Epithelial cell of umbilical artery (primary cell): ENCODE data around the gene RACK1. TPM values are rescaled to one million over a fixed set of nuclear protein-coding genes. Genes with fewer than 3 reads are reported as not detected.

Source experiments
- total RNA-seq: library from RNA; depleted of rRNA; stranded (reverse); fragments of >200 nt; gene quantifications from 2 replicates; pipeline ENCODE4 v1.2.3, GENCODE V29; 2014

Gene RACK1
- 2,767 and 4,648 TPM in 2 replicates for total RNA-seq

DNA sequence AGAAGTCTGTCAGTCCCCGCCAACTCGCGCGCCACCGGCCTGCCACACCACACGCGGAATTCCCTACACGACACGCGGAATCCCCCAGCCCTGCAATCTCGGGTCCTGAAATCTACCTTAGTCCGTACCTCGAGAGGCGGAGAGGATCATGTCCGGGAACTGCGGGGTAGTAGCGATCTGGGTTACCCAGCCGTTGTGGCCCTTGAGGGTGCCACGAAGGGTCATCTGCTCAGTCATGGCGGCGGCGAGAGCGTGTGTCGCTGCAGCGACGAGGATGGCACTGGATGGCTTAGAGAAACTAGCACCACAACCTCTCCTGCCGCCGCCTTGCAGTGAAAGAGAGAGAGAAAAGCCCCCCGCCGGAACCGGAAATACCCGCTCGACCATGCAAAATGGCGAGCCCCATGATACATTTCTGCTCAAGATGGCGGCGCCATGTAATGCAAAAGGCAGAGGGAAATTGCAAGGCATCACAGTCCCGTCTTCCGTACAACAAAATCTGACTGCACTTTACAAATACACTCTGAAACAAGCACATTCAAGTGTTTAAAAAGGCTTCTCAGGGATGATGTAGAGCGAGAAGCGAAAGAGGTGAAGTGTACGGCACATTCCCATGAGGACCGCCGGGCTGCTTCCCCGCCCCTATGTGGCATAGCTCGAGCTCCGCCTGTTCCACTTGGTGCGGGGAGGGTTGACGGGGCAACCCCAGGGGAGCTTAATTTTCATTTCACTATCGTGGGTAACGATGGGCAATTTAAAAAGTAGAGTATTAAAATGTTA lies at the start of gene RACK1:
TSS of gene RACK1 (minus strand) at position 343 of the 780 bp plus-strand sequence. CDS start at position 237, 106 bp downstream.

DNA sequence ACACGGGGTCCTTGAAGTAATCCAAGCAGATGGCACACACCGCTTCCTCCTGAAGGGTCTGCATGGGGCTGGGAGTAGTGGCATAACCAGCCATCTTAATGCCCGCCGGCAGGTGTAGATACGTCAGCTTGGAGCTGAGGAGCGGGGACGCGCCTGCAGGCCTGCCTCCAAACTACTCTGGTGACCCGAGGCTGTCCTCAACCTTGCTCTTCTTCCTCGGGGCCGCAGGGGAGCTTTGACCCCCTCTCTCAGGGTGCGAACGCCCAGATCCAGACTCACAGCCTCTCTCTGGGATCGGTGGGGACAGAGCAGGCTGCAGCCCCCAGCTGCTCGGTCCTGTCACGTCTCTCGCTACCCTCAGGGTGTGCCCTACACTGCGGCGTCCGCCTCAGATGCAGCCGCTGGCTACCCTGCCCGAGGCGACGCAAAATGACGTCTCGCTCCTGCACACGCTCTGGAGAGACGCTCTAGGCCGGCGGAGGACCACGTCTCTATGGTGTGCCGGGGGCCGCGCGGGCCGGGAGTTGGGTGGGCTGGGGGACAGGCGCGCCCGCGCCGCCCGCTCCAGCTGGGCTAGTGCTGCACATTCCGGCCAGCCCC lies 17.1 kb upstream of the RACK1 start, which contains the start of gene TRIM52:
TSS of gene TRIM52 (minus strand) at position 424 of the 600 bp plus-strand sequence. CDS start at position 94, 330 bp downstream.

DNA sequence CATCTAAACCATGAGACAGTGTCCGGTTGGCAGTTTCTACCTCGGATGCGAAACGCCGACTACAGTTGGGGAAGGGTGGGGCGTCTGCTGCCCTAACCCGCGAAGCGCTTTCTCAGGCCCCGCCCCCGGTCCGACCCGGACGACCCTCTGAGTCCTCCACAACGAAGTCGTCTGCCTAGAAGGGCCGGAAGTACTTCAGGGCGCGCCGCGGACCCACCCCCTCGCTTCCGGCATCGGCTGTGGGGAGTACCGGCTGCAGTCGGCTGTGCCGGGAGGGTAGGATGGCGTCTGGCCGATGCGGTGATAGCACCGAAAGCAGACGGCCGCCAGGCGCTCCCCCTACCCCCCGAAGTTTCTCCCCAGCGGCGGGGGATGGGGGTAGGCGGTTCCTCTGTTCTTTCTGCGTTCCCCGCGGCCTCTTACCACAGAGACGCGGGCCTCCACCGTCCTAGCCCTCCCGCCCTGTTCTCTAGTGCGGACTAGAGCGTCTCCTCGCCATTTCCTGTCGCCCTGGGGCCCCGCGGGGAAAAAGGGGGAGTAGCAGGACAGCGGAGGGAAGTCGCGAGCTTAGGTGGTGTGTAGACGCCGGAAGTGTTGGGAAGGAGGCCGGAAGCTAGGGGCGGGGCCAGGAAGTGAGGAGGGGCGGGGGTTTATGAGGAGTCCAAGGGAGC lies 20.5 kb downstream of the RACK1 start, which contains the start of gene TRIM41:
TSS of gene TRIM41 (plus strand) at position 224 of the 671 bp plus-strand sequence. CDS start 719 bp downstream, outside the sequence.

DNA sequence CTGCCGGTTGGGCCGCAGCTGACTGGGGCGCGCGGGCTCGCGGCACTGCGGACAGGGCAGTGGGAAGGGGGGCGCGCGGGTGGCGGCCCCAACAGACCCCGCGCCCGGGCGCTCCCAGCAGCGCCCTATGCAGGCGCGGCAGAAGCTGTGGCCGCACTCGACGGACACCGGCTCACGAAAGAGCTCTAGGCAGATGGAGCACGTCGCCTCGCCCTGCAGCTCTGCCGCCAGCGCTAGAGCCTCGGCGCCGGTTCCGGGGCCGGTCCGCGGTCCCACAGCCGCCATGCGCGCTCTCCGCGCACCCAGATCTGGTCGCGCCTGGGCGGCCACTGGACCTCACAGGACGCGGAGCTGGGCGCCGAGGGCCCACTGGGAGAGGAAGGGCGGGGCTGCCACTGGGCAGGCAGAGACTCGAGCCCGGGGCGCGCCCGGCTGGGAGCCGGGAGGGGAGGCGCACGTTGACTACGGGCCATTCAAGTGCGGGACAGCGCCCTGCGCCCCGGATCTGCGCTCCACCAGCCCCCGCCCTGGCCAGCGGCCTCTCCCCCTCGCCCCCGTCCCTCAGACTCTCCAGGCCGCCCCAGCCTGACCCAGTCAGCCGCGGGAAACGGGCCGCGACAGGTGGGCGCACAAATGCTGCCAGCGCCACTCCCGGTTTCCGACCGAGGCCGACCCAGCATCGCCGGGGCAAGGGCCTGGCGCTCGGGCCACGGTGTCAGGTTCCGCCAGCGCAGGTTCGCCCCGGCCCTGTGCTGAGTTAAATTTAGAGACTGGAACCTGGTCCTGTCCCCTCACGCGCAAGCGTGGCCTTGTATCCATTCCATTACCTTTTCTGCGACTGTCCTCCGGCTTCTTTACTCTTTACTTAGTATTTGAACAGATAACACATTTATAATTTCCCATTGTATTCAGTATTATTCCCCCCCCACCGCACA lies 38.6 kb downstream of the RACK1 start, which contains the start of gene TRIM7:
TSS of gene TRIM7 (minus strand) at position 371 of the 935 bp plus-strand sequence. CDS start at position 285, 86 bp downstream.

Other genes starting within 250 kb of the RACK1 start
- gene BTNL9, start 203.6 kb downstream of the RACK1 start, total RNA-seq, result 0.32 TPM in 1 of 2 replicates, not detected in the other
- not detected in 2 replicates for gene OR2V1, start 112.7 kb downstream of the RACK1 start, total RNA-seq
- not detected in 2 replicates for gene OR2V2, start 96.3 kb downstream of the RACK1 start, total RNA-seq
- 14.3 and 14.6 TPM in 2 replicates for gene TRIM7, start 38.7 kb downstream of the RACK1 start, total RNA-seq
- 7.8 and 8.1 TPM in 2 replicates for gene TRIM41, start 20.6 kb downstream of the RACK1 start, total RNA-seq
- gene TRIM52, start 17.2 kb upstream of the RACK1 start, total RNA-seq, result 5.8 and 6.5 TPM in 2 replicates
- gene OR4F3, start 123.4 kb upstream of the RACK1 start, total RNA-seq, result not detected in 2 replicates